ENCODE data around the gene RASSF6.

GRCh38 chr4:73576381-73576780 is 43.9 kb downstream of the RASSF6 start:
- TF ChIP-seq CTCF (conservative IDR thresholded peaks at IDR 0.05; ENCODE audit: low read length) (no peak), EZH2phosphoT487 (IDR thresholded peaks at IDR 0.05; ENCODE audit: borderline replicate concordance) (no peak)

Measured in Loucy (cell line).